Activated T-cell treated with anti-CD3 and anti-CD28 coated beads for 4 hours (primary cell): ENCODE data around the gene SULF2.
"Not testable (repeated sequence)": the region's sequence is repeated elsewhere in the genome, so short reads cannot be mapped to it uniquely, and the experiment has no call there.

Experiments
- DNase-seq: peaks from one replicate; pipeline ENCODE4 v3.0.0-alpha.2; 2020

Gene SULF2

DNA sequence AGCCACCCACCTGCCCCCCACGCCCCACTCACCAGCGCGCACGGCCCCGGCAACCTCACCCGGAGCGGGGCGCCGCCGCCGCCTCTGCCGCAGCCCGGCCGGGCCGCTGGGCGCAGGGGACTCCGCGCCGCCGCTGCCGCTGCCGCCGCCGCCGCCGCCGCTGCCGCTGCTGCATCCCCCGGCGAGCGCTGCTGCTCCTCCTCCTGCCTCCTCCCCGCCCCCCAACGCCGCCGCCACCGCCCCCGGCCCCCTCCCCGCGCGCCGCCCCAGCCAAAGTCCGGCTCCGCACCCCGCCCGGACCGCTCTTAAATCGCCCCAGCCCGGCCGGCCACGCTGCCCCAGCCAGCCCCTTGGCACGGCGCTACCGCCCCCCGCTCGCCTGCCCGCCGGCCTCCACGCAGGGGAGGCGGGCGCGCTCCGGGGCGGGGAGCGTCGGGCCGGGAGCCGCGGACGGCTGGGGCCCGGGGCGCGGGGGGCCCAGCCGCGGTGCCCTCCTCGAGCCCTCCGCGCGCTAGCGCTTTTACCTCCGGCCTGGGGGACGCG is at the start of gene SULF2:
TSS of gene SULF2 (minus strand) at position 171 of the 543 bp plus-strand sequence. CDS start 28,118 bp downstream, outside the sequence.
- no peak for DNase-seq

DNA sequence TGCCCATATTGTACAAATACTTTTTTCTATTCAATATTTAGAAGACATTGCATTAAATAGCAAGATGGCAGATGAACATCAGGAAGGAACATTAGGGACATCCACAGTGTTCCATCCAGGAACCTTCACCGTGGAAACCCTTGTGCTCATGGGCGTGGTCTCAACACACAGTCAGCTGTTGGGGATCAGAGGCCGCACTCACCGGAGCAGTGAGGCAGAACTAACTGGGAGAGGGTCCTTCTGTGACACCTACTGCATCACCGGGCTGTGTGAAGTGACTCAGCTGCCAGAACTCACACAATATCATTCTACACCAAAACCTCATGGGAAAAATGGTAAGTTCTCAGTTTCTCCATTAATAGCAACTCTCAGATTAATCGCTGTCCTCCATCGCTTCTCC is 46.4 kb upstream of the SULF2 start:
- not testable (repeated sequence) for DNase-seq

DNA sequence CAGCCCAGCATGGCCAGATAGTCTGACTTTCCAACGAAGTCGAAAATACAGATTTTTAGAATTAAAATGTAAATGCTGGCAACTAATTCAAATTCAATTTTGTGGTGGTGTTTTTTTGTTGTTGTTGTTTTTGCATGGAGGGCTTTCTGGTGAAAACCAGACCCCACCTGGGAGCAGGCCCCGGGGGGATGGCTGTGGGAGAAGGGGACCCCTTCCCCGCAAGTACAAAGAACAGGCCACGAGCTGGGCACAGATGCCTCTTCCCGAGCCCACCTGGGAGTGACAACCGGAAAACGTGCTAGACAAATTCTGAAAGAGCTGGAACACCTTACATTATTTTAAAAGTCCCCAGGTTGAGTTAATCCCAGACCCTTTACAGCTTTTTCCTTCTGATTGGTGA is 41.4 kb upstream of the SULF2 start:
- not testable (repeated sequence) for DNase-seq

DNA sequence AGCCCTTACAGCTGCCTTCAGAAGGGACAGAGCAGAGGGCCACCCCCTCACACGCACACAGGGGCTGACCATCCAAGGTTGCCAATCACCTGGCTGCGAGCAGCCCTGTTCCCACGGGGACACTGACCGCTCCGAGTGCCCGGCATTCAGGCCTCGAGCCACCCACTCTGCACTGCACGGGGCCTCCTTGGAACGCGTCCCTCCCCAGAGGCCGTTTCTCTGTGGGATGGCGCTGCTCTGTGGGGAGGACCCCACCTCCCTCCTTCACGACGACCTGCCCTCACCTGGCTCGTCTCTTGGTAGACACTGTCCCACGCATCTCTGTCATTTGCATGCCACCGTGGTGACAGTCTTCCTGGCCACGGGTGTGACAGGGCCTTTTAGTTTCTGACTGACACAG is 40.7 kb upstream of the SULF2 start:
- not testable (repeated sequence) for DNase-seq

DNA sequence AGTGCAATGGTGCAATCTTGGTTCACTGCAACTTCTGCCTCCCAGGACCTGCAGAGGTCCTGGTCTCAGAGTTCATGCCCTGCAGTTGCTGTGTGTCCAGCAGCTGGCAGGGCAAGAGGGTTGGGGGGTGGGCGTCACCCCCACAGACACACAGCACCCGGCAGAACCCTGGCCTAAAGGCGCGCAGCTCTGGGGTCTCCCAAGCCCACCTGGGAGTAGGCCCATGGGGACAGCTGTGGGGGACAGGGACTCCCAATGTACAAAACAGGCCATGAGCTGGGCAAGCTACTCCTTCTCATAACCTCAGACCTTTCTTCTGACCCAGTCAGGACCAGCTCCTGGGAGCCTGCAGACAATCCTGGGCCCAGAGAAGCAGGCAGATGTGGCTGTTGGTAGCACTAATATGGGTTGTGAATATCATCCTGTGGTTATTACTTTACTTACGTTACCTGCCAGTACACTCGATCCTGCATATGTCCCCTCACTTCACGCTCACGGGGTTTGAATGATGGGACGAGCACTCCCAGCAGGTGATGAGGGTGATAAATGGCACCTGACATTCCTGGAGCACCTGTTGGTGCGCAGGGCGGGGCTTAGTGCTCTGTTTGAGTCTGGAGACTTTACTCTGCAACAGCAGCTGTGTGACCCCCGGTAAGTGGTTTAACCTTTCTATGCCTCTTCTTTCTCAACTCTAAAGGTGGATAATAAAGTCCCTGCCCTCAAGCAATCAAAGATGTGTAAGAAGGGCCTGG is 39.9 kb upstream of the SULF2 start:
- no peak for DNase-seq

DNA sequence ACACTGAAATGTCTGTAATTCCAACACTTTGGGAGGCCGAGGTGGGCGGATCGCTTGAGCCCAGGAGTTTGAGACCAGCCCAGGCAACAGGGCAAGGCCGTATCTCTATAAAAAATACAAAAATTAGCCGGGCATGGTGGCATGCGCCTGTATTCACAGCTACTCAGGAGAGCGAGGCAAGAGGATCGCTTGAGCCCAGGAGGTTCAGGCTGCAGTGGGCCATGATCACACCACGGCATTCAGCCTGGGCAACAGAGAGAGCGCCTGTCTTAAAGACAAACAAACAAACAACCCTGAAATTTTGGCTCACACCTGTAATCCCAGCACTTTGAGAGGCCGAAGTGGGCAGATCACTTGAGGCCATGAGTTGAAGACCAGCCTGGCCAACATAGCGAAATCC is 38.7 kb upstream of the SULF2 start:
- not testable (repeated sequence) for DNase-seq

DNA sequence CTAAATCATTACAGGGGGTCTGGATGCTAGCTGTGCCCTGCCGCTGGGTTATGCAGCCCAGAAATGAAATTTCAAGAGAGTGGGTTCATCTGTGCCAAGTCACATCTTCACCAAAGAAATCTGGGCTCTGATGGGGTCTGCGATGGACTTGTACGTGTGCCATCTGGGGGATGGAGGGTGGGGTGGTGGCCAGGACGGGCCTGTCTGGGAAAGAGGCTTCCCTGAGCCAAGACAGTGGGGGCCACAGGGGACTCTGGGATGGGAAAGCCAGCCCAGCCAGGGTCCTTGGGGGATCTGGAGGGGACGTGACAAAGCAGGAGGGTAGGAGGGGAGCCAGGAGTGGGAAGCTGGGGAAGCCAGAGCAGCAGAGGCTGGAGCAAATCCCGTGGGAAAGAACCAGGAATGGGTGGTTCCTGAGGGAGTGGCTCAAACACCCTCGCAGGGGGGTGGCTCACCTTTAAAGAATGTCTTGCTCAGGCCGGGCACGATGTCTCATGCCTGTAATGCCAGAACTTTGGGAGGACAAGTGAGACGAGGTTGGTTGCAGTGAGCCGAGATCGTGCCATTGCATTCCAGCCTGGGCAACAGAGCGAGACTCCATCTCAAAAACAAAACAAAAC is 36.3 kb upstream of the SULF2 start:
- no peak for DNase-seq

DNA sequence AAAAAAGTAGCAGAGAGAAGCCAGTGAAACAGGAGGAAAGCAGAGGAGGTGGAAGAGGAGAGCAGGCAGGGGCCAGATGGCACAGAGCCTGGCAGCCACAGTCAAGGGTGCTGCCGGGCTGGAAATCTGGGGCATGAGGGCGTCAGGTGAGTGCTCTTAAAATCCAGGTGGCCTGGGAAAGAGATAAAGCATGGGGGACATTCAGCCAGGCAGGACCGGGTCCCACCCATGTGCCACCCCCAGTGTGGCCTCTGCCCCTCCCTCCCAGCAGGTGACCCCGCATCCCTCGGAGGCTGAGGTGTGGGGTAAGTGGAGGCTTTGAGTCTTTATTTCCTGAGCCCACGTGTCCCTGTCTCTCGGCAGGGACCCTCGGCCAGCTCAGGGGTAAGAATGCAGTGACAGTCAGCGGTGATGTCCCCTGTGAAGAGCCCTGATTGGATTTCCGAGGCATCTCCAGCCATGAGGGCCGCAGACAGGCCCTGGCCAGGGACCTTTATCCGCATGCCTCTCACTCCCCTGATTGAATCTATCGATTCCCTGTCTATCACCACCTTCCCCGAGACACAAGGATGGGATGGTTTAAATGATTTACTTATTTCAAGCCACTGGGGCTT is 33.8 kb upstream of the SULF2 start:
- DNase-seq: no peak

DNA sequence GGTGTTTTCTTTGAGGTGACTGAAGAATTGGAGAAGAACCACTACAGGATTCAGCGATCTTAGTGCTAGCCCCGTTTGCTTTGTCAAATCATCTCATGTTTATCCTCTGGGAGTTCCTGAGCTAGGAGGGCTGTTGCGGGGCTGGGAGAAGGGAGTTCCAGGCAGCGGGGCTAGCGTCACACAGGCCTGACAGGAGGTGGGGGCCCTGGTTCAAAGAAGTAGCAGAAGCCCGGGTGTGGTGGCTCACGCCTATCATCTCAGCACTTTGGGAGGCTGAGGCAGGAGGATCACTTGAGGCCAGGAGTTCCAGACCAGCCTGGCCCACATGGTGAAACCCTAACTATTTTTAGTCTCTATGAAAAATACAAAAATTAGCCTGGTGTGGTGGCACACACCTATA is 33.2 kb upstream of the SULF2 start:
- no peak for DNase-seq

DNA sequence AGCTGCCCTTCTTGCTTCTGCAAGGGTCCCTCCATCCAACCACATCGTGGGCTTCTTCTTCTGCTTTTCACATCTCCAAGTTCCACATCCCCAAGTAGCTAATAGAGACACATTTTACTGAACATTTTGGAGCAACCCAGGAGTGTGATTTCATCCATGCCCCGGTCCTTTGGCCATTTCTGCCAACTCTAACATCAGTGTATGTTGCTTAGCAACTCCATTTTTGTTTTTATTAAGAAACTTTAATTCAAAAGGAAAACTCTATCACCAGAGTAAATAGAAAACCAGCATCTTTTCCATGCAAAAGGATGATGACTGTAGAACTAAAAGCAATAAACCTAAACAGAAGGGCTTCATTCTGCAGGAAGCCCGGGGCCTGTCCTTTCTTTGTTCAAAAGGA is 32.7 kb upstream of the SULF2 start:
- DNase-seq: no peak

DNA sequence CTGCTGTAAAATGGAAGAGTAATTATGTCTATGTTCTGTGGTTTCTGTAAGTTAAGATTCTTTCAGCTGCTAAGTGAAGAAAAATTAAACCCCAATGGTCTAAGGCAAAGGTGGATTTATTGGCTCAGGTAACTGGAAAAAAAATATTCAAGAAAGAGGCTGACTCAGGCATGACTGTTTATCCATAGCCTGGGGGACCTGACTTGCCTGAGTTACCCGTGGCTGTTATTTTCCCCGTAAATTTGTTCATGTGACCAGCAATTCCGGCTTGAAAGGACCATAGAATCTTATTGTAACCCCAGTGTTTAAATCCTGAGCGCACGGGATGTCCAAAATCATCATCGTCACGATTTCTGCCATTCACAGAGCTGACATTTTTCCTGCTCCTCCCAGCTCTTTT is 32.3 kb upstream of the SULF2 start:
- DNase-seq: no peak

DNA sequence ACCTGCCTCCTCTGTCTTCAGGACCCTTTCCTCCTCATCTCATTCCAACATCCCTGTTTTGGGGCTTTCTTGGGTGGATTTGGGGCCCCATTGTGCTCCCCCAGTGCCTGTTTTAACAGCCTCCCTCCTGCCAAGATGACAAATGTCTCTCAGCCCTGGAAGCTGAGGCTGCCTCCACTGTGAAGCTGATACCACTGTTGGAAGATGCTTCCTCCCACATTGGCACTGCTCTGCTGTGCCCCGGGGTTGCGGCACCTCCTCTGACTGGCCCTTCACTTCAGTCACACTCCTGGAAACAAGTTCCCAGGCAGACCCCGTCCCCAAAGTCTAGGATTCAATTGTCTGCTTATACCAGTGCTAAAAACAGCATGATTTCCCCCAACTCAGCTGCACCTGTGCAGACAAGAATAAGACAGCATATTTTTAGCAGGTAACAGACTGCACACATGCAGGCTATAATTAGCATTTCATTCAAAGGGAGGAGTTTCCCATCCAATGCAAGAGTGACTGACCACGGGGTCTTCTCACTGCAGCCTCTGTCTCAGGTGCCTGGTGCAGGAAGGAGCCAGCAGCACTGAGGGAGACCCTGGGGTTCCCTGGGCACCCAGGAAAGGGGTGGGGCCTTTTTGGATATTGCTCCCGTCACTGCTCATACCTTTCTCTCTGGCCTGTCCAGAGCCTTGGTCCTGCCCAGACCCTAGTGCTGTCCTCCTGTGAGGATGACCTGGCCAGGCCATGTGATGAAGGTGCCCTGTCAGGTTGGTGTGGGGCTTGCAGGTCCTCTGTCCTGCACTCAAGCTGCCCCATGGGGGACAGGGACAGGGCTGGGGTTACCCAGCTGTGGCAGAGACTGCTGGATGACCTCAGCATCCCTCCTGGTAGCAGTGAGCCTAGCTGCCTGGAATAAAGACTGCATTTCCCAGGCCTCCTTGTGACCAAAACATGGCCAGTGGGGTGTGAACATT is 31.5 kb upstream of the SULF2 start:
- DNase-seq: no peak

DNA sequence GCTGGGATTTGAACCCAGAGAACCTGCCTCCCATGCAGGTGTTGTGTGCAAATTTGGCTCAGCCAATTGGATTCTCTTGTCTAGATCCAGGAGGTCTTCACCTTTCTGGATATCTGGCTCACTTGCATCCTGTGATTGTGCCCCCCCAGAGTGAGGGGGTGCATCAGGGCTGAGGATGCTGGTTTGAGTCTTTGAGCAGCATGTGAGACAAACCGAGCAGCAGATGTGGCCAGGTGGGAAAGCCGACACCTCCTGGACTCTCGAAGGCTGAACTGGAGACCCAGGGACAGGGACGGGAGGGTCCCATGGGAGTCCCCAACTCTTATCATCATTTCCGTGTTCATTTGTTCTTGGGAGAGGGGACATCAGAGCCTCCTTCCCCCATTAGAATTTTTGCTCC is 30.6 kb upstream of the SULF2 start:
- no peak for DNase-seq

DNA sequence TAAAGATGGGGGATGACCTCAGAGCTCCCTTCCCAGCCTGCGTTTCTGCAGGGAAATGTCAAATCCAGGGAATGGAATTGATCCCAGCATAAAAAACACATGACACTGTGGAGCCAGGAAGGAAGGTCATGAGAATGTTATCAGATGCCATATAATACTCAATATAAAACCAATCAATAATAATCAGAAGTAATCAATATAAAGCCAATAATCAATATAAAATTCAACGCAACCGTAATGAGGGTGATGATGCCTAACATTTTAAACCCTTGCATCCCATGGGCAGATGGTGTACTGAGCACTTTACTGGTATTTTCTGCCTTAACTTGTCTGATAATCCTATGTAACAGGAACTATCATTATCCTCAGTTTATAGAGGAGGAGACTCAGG is 30.1 kb upstream of the SULF2 start:
- DNase-seq: no peak

DNA sequence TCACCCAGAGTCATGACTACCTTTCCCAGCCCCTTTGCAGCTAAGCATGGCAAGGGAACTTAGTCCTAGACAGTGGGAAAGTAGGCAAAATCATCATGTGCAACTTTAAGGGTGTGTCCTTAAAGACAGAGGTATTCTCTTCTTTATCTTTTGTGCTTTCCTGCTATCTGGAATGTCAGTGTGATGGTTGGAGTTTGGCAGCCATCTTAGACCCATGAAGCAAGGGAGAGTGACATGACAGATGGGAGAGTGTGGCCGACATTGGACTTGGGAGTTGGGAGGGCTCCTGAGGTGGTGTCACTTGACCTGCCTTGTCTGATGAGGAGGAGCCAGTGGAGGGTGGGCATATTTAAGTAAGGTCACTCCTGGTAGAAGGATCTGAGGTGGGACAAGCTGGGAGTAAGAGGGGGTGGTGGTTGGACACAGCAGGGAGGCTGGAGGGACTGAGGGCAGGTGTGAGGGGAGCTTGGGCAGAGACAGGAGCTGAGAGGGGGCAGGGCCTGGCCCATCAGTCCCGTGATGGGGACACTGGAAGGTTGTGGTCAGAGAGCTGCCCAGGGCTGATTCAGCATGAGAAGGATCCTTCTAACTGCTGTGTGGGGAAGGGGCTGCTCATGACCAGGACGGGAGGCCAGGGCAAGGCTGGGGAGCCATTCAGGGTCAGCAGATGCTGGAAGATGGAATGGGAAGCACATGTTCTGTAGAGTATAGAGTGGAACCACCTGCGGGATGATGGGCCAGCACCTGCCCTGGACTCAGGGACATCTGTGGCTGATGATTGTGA is 29.5 kb upstream of the SULF2 start:
- DNase-seq: no peak

DNA sequence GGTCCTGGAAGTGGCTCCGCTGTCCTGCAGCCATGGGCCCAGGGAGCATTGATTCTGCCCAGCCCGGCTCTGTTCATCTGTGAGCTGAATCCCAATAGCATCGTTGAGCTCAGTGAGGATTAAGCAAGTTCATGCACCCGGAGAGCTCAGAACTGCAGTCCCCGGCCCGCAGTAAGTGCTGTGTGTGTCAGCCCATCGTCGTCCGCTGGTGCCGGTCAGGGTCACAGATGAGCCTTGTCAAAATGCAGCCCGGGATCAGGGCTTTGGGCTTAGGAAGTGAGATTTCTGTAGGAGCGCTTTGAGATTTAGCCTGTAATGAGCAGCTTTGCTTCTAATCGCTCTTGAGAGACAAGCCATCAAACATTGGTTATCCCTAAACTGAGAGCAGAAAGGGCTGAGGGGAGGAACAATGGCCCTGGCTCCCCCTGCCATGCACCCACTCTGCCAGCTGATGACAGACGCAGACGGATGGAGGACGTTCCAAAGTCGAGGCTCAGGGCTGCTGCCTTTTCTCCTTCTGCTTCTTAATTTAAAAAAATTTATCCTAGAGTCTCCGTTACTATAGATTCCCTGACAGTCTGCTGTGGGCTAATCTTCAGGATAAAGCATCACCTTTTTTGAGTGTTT is 25.6 kb upstream of the SULF2 start:
- DNase-seq: no peak

DNA sequence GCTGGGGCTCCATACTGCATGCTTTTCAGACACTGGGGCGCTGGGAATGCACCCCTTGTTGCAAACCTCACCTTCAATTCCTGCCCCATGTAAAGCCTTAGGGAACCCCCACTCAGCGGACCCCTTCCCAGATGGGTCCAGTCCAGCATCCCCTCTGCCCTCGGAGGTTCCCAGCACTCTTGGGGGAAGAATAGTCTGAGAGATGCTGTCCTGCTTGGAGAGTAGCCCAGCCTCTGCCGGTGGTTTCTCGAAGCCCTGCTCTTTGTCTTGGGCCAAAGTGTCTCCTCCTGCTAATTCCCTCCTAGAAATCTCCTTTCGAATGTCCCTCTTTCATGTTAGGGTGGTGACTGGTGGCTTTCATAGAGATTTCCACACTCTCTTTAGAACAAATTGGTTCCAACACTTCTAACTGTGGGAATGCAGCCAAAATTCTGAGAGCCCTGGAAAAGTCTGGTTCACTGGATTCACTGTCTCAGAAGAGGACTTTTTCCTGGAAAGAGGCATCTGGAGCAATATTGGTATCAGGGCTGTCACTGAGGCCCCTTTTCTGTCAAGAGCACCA is 24.9 kb upstream of the SULF2 start:
- no peak for DNase-seq

DNA sequence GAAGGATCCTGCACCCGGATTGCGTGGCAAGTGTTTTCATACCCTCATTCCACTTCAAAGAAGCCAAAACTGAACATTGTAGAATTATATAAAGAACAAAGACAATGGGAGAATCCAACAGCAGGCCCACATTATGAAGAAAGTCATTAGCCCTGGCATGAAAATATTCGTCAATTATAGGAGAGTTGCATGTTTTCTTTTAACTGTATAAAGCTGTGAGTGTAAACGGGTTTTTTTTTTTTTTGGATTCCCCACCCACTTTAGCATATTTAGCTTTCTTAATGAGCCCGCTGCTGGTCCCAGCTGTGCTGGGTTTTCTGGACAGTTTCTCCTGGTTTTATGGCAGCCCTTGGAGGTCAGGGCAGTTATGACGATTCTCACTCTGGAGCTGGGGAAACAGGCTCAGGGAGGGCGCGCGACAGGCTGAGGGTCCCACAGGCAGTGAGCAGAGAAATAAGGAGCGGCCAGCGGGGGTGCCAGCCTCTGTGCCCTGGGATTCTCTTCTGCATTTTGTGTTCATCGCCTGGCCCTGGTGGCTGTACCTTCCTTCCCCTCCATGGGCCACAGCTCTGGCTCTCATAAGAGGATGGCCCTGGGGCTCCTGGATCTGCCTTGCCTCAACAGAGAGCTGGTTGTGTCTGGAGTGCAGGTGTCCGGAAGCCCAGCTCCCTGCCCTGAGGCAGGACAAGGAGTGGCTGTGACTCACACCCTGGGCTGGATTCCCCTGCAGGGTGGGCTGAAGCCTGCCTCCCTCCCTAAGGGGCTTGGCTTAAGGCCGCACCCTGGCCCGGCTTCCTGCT is 24.1 kb upstream of the SULF2 start:
- no peak for DNase-seq

DNA sequence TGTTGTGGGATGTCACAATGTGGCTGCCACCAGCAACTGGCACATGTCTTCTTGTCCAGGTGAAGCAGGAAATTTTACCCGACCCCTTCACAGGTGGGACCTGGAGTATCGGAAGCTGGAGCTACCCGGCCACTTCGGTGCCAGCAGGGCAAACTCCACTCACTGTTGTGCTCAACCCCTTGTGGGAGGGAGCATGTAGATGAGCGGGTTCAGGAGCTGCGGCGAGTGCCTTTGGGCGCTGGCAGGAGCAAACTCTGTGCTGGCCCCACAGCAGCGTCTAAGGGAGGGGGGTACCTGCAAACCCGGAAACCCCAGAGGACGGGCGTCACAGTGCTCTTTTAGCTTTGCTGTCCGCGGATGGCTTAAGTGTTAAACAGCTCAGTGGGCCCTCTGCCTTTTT is 20.7 kb upstream of the SULF2 start:
- no peak for DNase-seq

DNA sequence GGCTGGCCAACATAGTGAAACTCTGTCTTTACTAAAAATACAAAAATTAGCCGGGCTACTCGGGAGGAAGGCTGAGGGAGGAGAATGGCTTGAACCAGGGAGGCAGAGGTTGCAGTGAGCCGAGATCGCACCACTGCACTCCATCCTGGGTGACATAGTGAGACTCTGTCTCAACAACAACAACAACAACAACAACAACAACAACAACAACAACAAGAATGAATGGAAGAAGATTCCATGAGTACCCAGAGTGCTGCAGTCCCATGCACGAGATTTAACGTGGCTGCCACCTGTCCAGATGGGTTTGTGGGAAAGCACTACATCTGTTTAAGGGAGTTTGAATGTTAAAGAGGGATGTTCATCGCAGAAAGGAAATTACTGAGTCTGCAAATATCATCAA is 19.7 kb upstream of the SULF2 start:
- DNase-seq: not testable (repeated sequence)
